Psoas muscle (tissue), 8 donors: ENCODE measurements around the gene BICD1. TPM values are rescaled to one million over a fixed set of nuclear protein-coding genes. Genes with fewer than 3 reads are reported as not detected.

Source experiments
- ATAC-seq, 4 donors: fragments of 200-7000 bp; cut with Tn5 transposase; one replicate each; pipeline ENCODE4 v1.9.1; 2020; ENCODE audit warnings: moderate library complexity in 3 of 4, mild to moderate bottlenecking in 2 of 4
- DNase-seq, 2 donors: peaks; one replicate each; pipeline ENCODE4 v3.0.0-alpha.2; 2020
- H3K27ac ChIP-seq: fragments of 200-600 bp; one replicate; pipeline ENCODE4 v1.8.0; 2022
- H3K27me3 ChIP-seq, 3 donors: fragments of 200-600 bp in 1 of 3; one replicate each; pipeline versions ENCODE4 v1.6.1 to v1.8.0; 2013 to 2022; ENCODE audit warnings: low read length in 2 of 3, mild to moderate bottlenecking in 2 of 3, moderate library complexity in 1 of 3; ENCODE audit not compliant: insufficient read depth in 3 of 3
- H3K36me3 ChIP-seq, 2 donors: fragments of 200-600 bp in 1 of 2; one replicate each; pipeline versions ENCODE4 v1.6.1 to v1.8.0; 2013 to 2022; ENCODE audit warnings: low read depth in 1 of 2, mild to moderate bottlenecking in 1 of 2, moderate library complexity in 1 of 2; ENCODE audit not compliant: insufficient read depth in 1 of 2
- H3K4me1 ChIP-seq: fragments of 200-600 bp; one replicate; pipeline ENCODE4 v1.8.0; 2022
- H3K4me3 ChIP-seq: fragments of 200-600 bp; one replicate; pipeline ENCODE4 v1.8.0; 2022; ENCODE audit warnings: mild to moderate bottlenecking
- H3K9me3 ChIP-seq: fragments of 200-600 bp; one replicate; pipeline ENCODE4 v1.8.0; 2022
- WGBS, 3 donors: extraction: QIAGEN DNeasy Blood & Tissue Kit; methylation state at CpG; one replicate each; pipeline versions ENCODE4 v1.1.6 to v1.1.7; 2013; 5-methylcytosine and 5-hydroxymethylcytosine counted together
- intact Hi-C, 2 donors: fragments of 100-400 bp; cut with DNase I; formaldehyde crosslinking; loops; one replicate each; pipeline versions ENCODE4 v1.11.0 to v1.14.2; 2022
- polyA plus RNA-seq, 3 donors: library from polyadenylated mRNA; stranded (reverse); fragments of 200-250 nt; gene quantifications; one replicate each; pipeline ENCODE4 v1.2.3, GENCODE V29; 2013
- total RNA-seq, 4 donors: library from RNA; stranded (reverse); fragmentation: NEBNext Ultra II Directional in 2 of 4; extraction: Animal tissue kit (Norgen Biotek cat#: 25700) in 2 of 4; gene quantifications; one replicate each; pipeline versions ENCODE4 v1.2.1 to v1.2.4, GENCODE V29; 2021 to 2023
- TF ChIP-seq, protein P1 (sequence below): fragments of 200-600 bp; IDR thresholded peaks from one replicate; pipeline ENCODE4 v1.8.0; 2022; ENCODE audit warnings: antibody characterized with exemption
- donor health status: healthy with polysubstance abuse.
- donor health status: DM: no; HTN: no; CAD: no; lungs with moderate emphysema.
- donor health status: Bipolar disorder and iron deficiency.
- donor health status: healthy.
- donor health status: DM: yes; HTN: yes; CAD: no.
- donor health status: DM: no; HTN: no; CAD: no.
- donor health status: DM: no; HTN: no; CAD: no.
- donor health status: DM: yes; HTN: yes; CAD: no.

BICD1 gene
- total and polyA plus RNA-seq, 7 donors: 0.55 to 9.8 (median 2.8) TPM

- WGBS, 3 donors: 45 to 56% (median 53%) methylated on average over 3 of the region's 3 CpGs
- intact Hi-C loops: no loop called here
- Histone ChIP-seq H3K4me3 (no peak overlapping the region), H3K4me1 (no peaks in the 10 kb centered on the region), H3K9me3 (no peaks in the 10 kb centered on the region), H3K36me3 (no peaks in the 10 kb centered on the region), H3K27ac (no peak overlapping the region), H3K27me3 (no peaks in the 10 kb centered on the region)
- ATAC-seq (no peak), DNase-seq (no peak)
- TF ChIP-seq, protein P1, sequence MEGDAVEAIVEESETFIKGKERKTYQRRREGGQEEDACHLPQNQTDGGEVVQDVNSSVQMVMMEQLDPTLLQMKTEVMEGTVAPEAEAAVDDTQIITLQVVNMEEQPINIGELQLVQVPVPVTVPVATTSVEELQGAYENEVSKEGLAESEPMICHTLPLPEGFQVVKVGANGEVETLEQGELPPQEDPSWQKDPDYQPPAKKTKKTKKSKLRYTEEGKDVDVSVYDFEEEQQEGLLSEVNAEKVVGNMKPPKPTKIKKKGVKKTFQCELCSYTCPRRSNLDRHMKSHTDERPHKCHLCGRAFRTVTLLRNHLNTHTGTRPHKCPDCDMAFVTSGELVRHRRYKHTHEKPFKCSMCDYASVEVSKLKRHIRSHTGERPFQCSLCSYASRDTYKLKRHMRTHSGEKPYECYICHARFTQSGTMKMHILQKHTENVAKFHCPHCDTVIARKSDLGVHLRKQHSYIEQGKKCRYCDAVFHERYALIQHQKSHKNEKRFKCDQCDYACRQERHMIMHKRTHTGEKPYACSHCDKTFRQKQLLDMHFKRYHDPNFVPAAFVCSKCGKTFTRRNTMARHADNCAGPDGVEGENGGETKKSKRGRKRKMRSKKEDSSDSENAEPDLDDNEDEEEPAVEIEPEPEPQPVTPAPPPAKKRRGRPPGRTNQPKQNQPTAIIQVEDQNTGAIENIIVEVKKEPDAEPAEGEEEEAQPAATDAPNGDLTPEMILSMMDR: no peak
Measured at GRCh38 chr12:32298917-32299316, 192.3 kb downstream of the BICD1 start.

GRCh38 chr12:32301216-32301615, 194.6 kb downstream of the BICD1 start:
- no peaks in the 10 kb centered on the region for H3K36me3 ChIP-seq
- H3K9me3 ChIP-seq: no peaks in the 10 kb centered on the region
- no peaks in the 10 kb centered on the region for H3K27me3 ChIP-seq
- H3K4me3 ChIP-seq: no peak overlapping the region
- no peak overlapping the region for H3K27ac ChIP-seq
- WGBS, 3 donors: 82 to 85% (median 83%) methylated on average over 5 of the region's 5 CpGs
- no peaks in the 10 kb centered on the region for H3K4me1 ChIP-seq
- intact Hi-C loops: loop anchor here in 1 of 2 donors (10.0 kb wide), 1 partner anchor 316 kb away; no protein-coding TSS in a partner anchor
- no peak for DNase-seq
- TF ChIP-seq, protein P1: no peak
- ATAC-seq: no peak

DNA sequence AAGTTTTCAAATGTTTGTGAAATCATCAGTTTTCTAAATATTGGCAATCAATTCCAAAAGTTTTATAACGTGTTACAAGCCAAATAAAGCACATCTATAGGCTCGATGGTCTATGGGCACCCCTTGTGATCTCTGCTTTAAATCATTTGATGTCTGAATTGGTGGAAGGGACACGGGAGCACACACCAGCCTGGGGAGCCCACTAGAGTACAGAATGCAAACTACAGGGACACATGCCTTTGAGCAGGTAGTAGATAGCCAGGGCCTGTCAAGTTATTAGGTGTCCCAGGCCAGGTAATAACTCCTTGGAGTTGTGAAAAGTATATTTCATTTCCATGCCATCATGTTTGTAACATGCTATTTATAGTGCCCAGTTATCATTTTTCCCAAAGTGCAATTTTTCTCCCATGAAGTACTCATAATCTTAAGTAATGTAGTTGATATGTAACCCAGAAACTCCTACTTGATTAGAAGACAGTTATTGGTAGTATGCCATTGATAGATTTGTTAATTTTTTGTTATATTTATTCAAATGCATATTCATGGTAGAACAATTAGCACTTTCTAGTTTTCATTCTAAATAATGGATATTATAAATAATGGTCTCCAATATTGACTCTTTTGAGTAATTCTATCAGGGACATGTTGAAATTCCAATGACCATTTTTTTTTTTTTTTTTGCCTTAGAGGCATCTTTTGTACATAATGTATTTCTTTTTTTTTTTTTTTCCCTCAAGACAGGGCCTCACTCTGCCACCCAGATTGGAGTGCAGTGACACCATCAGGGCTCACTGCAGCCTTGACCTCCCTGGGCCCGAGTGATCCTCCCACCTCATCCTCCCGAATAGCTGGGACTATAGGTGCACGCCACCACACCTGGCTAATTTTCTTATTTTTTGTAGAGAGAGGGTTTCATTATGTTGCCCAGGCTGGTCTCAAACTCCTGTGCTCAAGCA, 195.8 kb downstream of the BICD1 start:
- ATAC-seq (peak in 1 of 4 donors; percentile 59), DNase-seq (no peak)
- Histone ChIP-seq H3K4me3 (no peak overlapping the region), H3K4me1 (no peaks in the 10 kb centered on the region), H3K36me3 (no peaks in the 10 kb centered on the region), H3K27me3 (no peaks in the 10 kb centered on the region), H3K9me3 (no peaks in the 10 kb centered on the region), H3K27ac (no peak overlapping the region)
- WGBS, 3 donors: 75 to 87% (median 82%) methylated on average over 6 of the region's 6 CpGs
- intact Hi-C loops: loop anchor here in 1 of 2 donors (10.0 kb wide), 1 partner anchor 318 kb away; no protein-coding TSS in a partner anchor
- TF ChIP-seq, protein P1: peak; percentile 16

DNA sequence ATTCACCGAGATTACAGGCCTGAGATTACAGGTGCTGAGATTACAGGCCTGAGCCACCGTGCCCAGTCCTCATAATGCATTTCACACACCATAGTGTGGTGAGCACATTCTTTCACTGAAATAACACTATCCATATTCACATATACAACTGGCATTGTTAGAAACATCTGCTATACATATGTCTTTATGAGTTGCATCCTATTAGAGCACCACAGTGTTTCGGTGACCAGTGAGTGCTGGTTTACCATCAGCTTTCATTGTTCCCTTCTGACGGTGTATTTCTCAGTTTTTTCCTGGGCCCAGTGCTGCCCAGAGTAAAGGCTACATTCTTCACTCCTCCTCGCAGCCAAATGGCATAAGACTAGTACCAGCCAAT, 196.5 kb downstream of the BICD1 start:
- H3K4me1 ChIP-seq: no peaks in the 10 kb centered on the region
- H3K27ac ChIP-seq: no peak overlapping the region
- DNase-seq (no peak), ATAC-seq (no peak)
- no peak overlapping the region for H3K4me3 ChIP-seq
- TF ChIP-seq, protein P1: no peak
- no peaks in the 10 kb centered on the region for H3K27me3 ChIP-seq
- no peaks in the 10 kb centered on the region for H3K9me3 ChIP-seq
- H3K36me3 ChIP-seq: no peaks in the 10 kb centered on the region
- 73 to 88% (median 77%) methylated on average over 5 of the region's 5 CpGs for WGBS, 3 donors
- intact Hi-C loops: loop anchor here in 1 of 2 donors (10.0 kb wide), 1 partner anchor 318 kb away; no protein-coding TSS in a partner anchor
